GM12801 (cell line): ENCODE results near the gene AP2S1.

Experiments used
- TF ChIP-seq, protein P1 (sequence below): IDR thresholded peaks from one replicate; pipeline ENCODE4 v1.5.1; 2011; ENCODE audit warnings: control low read depth; ENCODE audit not compliant: insufficient read length; ENCODE audit errors: extremely low read depth

Gene AP2S1

DNA sequence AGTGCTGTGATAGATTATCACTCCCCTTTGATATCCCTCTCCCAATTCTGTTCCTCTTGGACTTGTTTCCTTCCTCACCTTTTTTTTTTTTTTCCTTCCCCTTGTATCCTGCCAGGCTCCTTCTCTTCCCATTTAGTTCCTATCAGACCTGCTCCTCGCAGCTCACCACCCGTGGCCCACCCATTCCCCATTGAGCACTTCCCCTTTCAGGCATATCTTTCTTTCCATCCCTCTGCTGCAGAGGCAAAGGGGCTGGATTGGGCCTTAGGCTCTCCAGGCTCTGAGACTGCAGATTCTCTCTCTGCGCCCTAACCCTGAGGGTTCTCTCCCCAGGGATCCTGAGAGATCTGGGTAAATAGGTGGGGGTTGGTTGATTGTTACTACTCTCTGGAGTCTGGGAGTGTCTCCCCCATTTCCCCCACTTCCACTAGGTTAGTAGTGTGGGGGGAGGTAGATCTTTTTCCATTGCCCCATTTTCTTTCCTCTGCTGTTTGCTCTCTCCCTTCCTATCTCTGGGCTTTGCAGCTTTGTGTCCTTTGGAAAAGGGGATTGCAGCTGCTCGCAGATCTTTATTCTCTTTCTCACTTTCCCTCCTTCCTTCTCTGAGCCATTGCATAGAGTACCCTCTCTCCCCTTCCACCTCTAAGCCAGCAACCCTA lies 12.5 kb upstream of the AP2S1 start:
- TF ChIP-seq, protein P1, sequence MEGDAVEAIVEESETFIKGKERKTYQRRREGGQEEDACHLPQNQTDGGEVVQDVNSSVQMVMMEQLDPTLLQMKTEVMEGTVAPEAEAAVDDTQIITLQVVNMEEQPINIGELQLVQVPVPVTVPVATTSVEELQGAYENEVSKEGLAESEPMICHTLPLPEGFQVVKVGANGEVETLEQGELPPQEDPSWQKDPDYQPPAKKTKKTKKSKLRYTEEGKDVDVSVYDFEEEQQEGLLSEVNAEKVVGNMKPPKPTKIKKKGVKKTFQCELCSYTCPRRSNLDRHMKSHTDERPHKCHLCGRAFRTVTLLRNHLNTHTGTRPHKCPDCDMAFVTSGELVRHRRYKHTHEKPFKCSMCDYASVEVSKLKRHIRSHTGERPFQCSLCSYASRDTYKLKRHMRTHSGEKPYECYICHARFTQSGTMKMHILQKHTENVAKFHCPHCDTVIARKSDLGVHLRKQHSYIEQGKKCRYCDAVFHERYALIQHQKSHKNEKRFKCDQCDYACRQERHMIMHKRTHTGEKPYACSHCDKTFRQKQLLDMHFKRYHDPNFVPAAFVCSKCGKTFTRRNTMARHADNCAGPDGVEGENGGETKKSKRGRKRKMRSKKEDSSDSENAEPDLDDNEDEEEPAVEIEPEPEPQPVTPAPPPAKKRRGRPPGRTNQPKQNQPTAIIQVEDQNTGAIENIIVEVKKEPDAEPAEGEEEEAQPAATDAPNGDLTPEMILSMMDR: no peak

DNA sequence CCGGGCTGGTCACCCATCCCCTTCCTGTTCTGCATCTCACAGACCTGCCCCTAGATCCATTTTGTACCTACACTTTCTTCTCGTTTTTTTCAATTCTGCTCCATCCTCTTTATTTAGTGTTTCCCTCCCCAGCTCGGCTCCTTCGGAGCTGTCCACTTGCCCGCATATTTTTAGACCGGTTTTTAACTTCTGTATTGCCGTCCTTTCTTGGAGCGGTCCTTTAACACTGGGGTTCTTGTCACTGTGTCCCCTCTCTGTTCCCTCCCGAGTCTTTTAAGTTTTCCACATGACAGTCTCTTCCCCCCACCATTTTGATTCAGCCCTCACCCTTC lies 11.8 kb upstream of the AP2S1 start:
- TF ChIP-seq, protein P1: no peak

DNA sequence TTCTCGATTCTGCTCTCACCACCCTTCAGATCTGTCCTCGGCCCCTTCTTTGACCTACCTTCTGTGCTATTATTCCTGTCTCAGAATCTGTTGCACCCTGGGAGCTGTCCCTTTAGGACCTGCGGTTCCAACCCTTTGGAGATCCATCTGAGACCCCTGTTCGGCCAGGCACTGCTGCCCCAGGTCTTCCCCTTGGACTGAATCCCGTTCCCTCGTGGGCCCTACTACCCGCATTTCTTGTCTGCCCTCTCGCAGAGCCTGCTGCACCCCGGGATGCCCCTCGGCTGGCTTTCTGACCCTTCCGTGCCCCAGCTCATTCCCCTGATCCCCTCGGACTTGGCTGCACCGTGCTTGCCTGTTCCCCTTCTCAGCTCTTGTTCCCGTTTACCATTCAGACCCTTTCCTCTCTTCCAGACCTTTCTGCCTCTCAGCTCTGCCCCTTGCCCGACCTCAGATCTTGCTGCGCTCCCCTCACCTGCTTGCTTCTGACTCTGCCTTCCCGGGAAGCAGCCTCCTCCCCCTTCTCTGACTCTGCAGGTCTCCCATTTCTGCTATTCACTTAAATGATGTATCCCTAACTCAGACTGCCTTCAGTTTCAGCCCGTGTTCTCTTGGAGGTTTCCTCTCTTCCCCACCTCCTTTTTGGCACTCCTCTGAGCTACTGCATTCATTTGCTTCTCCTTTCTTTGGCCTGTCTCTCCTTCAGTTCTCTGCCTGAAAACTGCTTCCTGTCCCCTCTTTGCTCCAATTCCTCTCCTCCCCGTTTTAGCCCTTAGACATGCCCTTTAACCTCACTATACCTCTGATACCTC lies 11.3 kb upstream of the AP2S1 start:
- TF ChIP-seq, protein P1: no peak

DNA sequence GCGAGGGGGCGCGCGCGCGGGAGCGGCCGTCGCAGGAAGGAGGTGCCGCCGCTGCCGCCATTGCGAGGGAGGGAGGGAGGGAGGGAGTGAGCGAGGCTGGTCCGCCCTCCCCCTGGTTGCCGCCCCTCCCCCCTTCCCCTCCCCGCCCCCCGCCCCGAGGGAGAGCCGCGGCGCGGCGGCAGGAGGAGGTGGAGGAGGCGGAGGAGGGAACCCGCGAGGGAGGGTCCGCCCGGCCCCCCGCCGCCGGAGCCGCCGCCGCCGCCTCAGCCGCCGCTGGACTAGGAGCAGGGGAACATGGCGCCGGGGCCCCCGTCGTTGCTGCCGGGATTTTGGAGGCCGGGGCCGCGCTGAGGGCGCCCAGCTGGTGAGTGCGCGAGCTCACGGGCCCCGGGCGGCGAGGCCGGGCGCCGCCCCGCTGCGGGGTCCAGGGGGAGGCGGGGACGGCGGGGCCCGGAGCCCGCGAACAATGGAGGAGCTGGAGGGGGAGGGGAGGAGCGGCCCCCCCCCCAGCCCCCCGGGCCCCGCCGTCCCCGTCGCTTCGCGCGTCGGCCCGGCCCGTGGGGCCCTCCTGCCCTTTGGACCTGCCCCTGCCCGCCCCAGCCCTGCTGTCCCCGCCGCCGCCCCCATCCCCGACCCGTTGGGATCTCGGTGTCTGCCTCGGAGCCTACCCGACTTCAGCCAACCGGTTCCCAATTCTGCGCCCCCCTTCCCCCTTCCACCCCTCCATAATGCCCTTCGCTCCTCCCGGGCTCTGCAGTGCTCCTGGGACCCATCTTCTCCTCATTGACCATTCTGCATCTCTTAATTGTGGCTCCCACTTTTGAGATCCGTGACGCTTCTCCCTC lies 10.4 kb upstream of the AP2S1 start, which contains the start of gene ARHGAP35:
ARHGAP35 (plus strand) TSS at position 152 of the 845 bp plus-strand sequence. CDS start 57,679 bp downstream, outside the sequence.
- TF ChIP-seq, protein P1: no peak

DNA sequence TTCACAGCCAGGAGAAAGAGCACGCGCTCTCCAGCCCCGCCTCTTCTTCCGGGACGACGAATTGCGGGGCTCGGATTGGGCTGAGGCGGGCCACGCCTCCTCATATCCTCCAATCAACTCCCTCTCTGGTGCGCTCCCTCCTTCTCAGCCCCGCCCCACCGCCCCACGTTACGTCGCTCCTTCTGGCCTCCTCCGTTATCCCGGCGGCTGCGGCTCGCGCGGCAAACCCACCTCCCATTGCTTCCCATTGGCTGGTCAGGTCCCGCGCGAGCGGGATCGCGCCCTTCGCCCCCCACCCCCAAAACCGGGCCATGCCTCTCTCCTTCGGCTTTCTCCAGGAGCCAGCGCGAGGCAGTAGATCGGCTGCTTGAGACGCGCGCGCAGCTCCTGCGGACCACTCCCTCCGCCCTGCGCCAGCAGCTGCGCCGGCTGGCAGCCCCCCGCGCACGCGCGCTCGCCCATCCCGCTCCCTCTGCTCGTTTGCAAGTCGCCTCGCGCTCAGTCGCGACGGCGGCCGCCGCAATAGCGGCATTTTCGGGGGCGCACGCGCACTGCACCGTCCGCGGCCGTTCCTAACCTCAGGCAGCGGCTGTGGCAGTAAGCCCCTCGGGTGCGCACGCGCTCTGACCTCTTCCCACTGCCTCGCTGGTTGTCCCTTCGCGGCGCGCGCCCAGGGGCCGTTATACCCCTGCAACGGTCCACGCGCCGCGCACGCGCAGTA lies 9.6 kb upstream of the AP2S1 start:
- TF ChIP-seq, protein P1: no peak

DNA sequence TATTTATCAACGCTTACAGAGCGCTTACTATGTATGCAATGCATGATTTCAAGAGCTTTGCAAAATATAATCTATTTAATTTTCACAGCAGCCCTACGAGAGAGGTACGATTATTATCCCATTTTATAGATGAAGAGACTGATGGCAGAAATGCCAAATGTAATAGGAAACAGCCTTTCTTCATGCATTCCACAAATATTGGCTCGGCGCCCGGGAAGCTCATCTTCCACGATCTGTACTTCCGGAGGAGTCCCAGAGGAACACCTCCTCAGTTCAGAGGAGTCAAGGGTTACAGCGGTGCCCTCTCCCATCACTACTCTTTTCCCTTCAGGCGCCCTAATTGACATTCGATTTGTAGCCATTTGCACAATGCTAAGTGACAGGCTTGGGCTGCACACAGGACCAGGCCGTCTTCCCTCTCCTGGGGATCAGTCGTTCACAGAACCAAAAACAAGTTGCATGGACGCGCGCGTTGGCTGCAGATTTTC lies 9.0 kb upstream of the AP2S1 start:
- TF ChIP-seq, protein P1: no peak
